HG03064 (cell line): ENCODE measurements around the gene DRAM2.

Source experiments
- ATAC-seq: cut with Tn5 transposase; IDR thresholded peaks from one replicate; pipeline ENCODE4 v1.9.1; 2021; ENCODE audit warnings: low read depth; ENCODE audit not compliant: unreplicated experiment

Gene DRAM2

GRCh38 chr1:111139956-111140679, at the start of gene DRAM2, which contains the start of gene CEPT1:
Gene DRAM2, minus strand, starts transcription at chr1:111140093. Its CDS starts 8,539 bp downstream, at chr1:111131554.
Gene CEPT1, plus strand, starts transcription at chr1:111140223. Its CDS starts 7,492 bp downstream, at chr1:111147715.
- peak; percentile 51 for ATAC-seq

GRCh38 chr1:111184663-111185062, 44.8 kb upstream of the DRAM2 start:
- no peak for ATAC-seq

- no peak for ATAC-seq
These were observed 43.6 kb upstream of the DRAM2 start for GRCh38 chr1:111183308-111184069.

GRCh38 chr1:111182052-111182451, 42.2 kb upstream of the DRAM2 start:
- no peak for ATAC-seq

GRCh38 chr1:111179968-111180533, 40.2 kb upstream of the DRAM2 start:
- no peak for ATAC-seq

GRCh38 chr1:111176678-111177077, 36.8 kb upstream of the DRAM2 start:
- no peak for ATAC-seq

- ATAC-seq, result no peak
These were observed 35.5 kb upstream of the DRAM2 start for GRCh38 chr1:111175349-111175748.

GRCh38 chr1:111174070-111174469, 34.2 kb upstream of the DRAM2 start:
- no peak for ATAC-seq

GRCh38 chr1:111172463-111172862, 32.6 kb upstream of the DRAM2 start:
- no peak for ATAC-seq

GRCh38 chr1:111164151-111164550, 24.3 kb upstream of the DRAM2 start:
- ATAC-seq, result no peak

- ATAC-seq, result no peak
These were observed 23.5 kb upstream of the DRAM2 start for GRCh38 chr1:111163363-111163762.

GRCh38 chr1:111162488-111162880, 22.6 kb upstream of the DRAM2 start:
- no peak for ATAC-seq

- no peak for ATAC-seq
These were observed 22.1 kb upstream of the DRAM2 start for GRCh38 chr1:111161843-111162487.

- ATAC-seq, result no peak
These were observed 17.5 kb upstream of the DRAM2 start for GRCh38 chr1:111157431-111157830.

- ATAC-seq, result no peak
These were observed 14.4 kb upstream of the DRAM2 start for GRCh38 chr1:111154021-111154999.

GRCh38 chr1:111151838-111152237, 11.9 kb upstream of the DRAM2 start:
- no peak for ATAC-seq

GRCh38 chr1:111148376-111148881, 8.5 kb upstream of the DRAM2 start:
- ATAC-seq, result no peak

GRCh38 chr1:111147948-111148347, 8.1 kb upstream of the DRAM2 start:
- ATAC-seq, result no peak

- ATAC-seq, result no peak
These were observed 6.3 kb upstream of the DRAM2 start for GRCh38 chr1:111145963-111146768.
